ENCODE results near the gene PPM1N. TPM values are rescaled to one million over a fixed set of nuclear protein-coding genes. Genes with fewer than 3 reads are reported as not detected.

The PPM1N gene
- total and polyA plus RNA-seq, 2 of the 13 experiments (the other 11 are each of a cell fraction or from before 2014, with no cell fraction given): 0.31 to 1.8 TPM

DNA sequence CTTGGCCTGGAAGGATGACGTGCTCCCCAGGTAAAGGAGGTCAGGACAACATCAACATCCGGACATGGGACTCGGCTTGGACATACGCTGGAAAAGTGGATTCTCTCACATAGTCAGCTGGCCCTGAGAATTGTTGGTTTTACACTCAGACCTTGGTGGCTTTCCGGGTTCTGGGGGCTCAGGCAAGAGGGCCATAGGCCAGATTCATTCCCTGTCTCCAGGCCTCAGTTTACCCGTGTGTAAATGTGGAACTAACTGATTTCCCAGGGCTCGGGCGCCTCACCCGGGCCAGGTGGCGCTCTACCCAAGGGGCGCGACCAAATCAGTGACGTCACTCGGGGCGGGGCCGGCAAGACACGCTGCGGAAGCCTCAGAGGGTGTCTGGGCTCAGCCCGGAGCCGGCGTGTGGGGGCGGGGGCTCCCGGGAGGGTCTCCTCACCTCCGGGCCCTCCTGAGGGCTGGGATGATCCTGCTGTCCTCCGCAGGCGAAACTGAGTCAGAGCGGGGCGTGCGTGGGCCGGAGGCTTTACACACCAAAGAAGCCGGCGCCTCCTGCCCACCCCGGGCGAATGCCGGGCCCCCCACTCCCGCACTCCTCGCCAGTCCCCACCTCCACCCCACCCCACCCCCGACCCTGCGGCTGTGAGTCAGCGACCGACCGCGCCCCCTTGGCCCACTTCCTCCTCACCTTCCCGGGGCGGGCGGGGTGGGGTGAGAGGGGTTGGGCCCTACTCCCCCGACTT is 8.2 kb downstream of the PPM1N start (continued):
- TF ChIP-seq KLF12 (CRISPR knock-in tag; IDR thresholded peaks at IDR 0.05; ENCODE audit: borderline replicate concordance) (no peak), RFX1 (IDR thresholded peaks at IDR 0.05) (no peak), EEA1 (CRISPR knock-in tag; IDR thresholded peaks at IDR 0.05; ENCODE audit: borderline replicate concordance) (no peak), ZSCAN20 (CRISPR knock-in tag; IDR thresholded peaks at IDR 0.05; ENCODE audit: borderline replicate concordance) (no peak), ZNF891 (CRISPR knock-in tag; IDR thresholded peaks at IDR 0.05) (no peak), ZNF670 (CRISPR knock-in tag; IDR thresholded peaks at IDR 0.05; ENCODE audit: borderline replicate concordance) (no peak), ZNF746 (CRISPR knock-in tag; IDR thresholded peaks at IDR 0.05) (peak; percentile 9; the same call in 1 of the 2 replicates), SMAD3 (CRISPR knock-in tag; IDR thresholded peaks at IDR 0.05) (no peak), STAT5B (CRISPR knock-in tag; IDR thresholded peaks at IDR 0.05) (no peak), KMT2A (CRISPR knock-in tag; IDR thresholded peaks at IDR 0.05) (no peak), ZBTB21 (CRISPR knock-in tag; IDR thresholded peaks at IDR 0.05) (0 out of 2 replicates have a peak, but pooled peaks have one; percentile 28), ZFX (CRISPR knock-in tag; IDR thresholded peaks at IDR 0.05; ENCODE audit: low read depth) (no peak; the same call in none of the 2 replicates), ZNF260 (CRISPR knock-in tag; IDR thresholded peaks at IDR 0.05; ENCODE audit: borderline replicate concordance, low read depth) (no peak), NAIF1 (CRISPR knock-in tag; IDR thresholded peaks at IDR 0.05; ENCODE audit: borderline replicate concordance) (0 out of 2 replicates have a peak, but pooled peaks have one; percentile 62), IKZF4 (CRISPR knock-in tag; IDR thresholded peaks at IDR 0.05; ENCODE audit: borderline replicate concordance, low read depth, not compliant biosample characterization) (no peak), TAF15 (IDR thresholded peaks at IDR 0.05; ENCODE audit: low read depth, low read length, poor library complexity, severe bottlenecking) (no peak), MTA3 (CRISPR knock-in tag; IDR thresholded peaks at IDR 0.05) (no peak)
- TF ChIP-seq, protein P1, sequence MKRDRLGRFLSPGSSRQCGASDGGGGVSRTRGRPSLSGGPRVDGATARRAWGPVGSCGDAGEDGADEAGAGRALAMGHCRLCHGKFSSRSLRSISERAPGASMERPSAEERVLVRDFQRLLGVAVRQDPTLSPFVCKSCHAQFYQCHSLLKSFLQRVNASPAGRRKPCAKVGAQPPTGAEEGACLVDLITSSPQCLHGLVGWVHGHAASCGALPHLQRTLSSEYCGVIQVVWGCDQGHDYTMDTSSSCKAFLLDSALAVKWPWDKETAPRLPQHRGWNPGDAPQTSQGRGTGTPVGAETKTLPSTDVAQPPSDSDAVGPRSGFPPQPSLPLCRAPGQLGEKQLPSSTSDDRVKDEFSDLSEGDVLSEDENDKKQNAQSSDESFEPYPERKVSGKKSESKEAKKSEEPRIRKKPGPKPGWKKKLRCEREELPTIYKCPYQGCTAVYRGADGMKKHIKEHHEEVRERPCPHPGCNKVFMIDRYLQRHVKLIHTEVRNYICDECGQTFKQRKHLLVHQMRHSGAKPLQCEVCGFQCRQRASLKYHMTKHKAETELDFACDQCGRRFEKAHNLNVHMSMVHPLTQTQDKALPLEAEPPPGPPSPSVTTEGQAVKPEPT (CRISPR knock-in tag; IDR thresholded peaks at IDR 0.05; ENCODE audit: low read depth): no peak
- TF ChIP-seq, protein P2, sequence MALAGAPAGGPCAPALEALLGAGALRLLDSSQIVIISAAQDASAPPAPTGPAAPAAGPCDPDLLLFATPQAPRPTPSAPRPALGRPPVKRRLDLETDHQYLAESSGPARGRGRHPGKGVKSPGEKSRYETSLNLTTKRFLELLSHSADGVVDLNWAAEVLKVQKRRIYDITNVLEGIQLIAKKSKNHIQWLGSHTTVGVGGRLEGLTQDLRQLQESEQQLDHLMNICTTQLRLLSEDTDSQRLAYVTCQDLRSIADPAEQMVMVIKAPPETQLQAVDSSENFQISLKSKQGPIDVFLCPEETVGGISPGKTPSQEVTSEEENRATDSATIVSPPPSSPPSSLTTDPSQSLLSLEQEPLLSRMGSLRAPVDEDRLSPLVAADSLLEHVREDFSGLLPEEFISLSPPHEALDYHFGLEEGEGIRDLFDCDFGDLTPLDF (CRISPR knock-in tag; IDR thresholded peaks at IDR 0.05): no peak
- TF ChIP-seq, protein P3, sequence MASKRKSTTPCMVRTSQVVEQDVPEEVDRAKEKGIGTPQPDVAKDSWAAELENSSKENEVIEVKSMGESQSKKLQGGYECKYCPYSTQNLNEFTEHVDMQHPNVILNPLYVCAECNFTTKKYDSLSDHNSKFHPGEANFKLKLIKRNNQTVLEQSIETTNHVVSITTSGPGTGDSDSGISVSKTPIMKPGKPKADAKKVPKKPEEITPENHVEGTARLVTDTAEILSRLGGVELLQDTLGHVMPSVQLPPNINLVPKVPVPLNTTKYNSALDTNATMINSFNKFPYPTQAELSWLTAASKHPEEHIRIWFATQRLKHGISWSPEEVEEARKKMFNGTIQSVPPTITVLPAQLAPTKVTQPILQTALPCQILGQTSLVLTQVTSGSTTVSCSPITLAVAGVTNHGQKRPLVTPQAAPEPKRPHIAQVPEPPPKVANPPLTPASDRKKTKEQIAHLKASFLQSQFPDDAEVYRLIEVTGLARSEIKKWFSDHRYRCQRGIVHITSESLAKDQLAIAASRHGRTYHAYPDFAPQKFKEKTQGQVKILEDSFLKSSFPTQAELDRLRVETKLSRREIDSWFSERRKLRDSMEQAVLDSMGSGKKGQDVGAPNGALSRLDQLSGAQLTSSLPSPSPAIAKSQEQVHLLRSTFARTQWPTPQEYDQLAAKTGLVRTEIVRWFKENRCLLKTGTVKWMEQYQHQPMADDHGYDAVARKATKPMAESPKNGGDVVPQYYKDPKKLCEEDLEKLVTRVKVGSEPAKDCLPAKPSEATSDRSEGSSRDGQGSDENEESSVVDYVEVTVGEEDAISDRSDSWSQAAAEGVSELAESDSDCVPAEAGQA (IDR thresholded peaks at IDR 0.05; ENCODE audit: low read depth): 0 out of 2 replicates have a peak, but pooled peaks have one; percentile 14
- TF ChIP-seq, protein P3 (CRISPR knock-in tag; IDR thresholded peaks at IDR 0.05; ENCODE audit: borderline replicate concordance): no peak; the same call in 1 of the 2 replicates
